ENCODE data around the gene RTL9. TPM values are rescaled to one million over a fixed set of nuclear protein-coding genes. Genes with fewer than 3 reads are reported as not detected.

RTL9 gene
- 1.4 and 1.5 TPM in 2 replicates for total RNA-seq
- long read RNA-seq, full-length matches to known transcripts, result 2 of 3 reads
- long read RNA-seq, partial matches to known transcripts, result 0 of 3 reads
- long read RNA-seq, other reads (novel, unspliced or antisense), result 1 of 3 reads

- TF ChIP-seq, protein P1, sequence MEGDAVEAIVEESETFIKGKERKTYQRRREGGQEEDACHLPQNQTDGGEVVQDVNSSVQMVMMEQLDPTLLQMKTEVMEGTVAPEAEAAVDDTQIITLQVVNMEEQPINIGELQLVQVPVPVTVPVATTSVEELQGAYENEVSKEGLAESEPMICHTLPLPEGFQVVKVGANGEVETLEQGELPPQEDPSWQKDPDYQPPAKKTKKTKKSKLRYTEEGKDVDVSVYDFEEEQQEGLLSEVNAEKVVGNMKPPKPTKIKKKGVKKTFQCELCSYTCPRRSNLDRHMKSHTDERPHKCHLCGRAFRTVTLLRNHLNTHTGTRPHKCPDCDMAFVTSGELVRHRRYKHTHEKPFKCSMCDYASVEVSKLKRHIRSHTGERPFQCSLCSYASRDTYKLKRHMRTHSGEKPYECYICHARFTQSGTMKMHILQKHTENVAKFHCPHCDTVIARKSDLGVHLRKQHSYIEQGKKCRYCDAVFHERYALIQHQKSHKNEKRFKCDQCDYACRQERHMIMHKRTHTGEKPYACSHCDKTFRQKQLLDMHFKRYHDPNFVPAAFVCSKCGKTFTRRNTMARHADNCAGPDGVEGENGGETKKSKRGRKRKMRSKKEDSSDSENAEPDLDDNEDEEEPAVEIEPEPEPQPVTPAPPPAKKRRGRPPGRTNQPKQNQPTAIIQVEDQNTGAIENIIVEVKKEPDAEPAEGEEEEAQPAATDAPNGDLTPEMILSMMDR (IDR thresholded peaks at IDR 0.05; ENCODE audit: unreplicated experiment), result no peak
- Mint-ChIP-seq H3K9me3 (ENCODE audit: low read depth) (peaks cover 4% of the 10 kb centered on the region), H3K36me3 (ENCODE audit: insufficient read depth) (no peaks in the 10 kb centered on the region), H3K4me1 (ENCODE audit: low read depth) (peaks cover 10% of the 10 kb centered on the region), H3K27ac (no peak within 1 kb of the TSS), H3K4me3 (ENCODE audit: low read depth) (no peak within 1 kb of the TSS), H3K27me3 (no peaks in the 10 kb centered on the region)
- no peak for DNase-seq (ENCODE audit: low spot score, unreplicated experiment)
Measured at GRCh38 chrX:110358548-110358947, at the start of gene RTL9. TSS of gene RTL9 (plus strand) at chrX:110358848. CDS start at chrX:110450618, 91,770 bp downstream.

GRCh38 chrX:110310000-110310790 lies 48.5 kb upstream of the RTL9 start:
- Mint-ChIP-seq H3K9me3 (ENCODE audit: low read depth) (no peaks in the 10 kb centered on the region), H3K27ac (no peak overlapping the region), H3K36me3 (ENCODE audit: insufficient read depth) (no peaks in the 10 kb centered on the region), H3K27me3 (no peaks in the 10 kb centered on the region), H3K4me3 (ENCODE audit: low read depth) (no peak overlapping the region), H3K4me1 (ENCODE audit: low read depth) (peaks cover 5% of the 10 kb centered on the region)
- TF ChIP-seq, protein P1 (IDR thresholded peaks at IDR 0.05; ENCODE audit: unreplicated experiment), result no peak
- no peak for DNase-seq (ENCODE audit: low spot score, unreplicated experiment)

GRCh38 chrX:110310896-110311295 lies 47.8 kb upstream of the RTL9 start:
- no peak overlapping the region for H3K27ac Mint-ChIP-seq
- H3K9me3 Mint-ChIP-seq (ENCODE audit: low read depth), result no peaks in the 10 kb centered on the region
- no peaks in the 10 kb centered on the region for H3K27me3 Mint-ChIP-seq
- no peak overlapping the region for H3K4me3 Mint-ChIP-seq (ENCODE audit: low read depth)
- no peaks in the 10 kb centered on the region for H3K36me3 Mint-ChIP-seq (ENCODE audit: insufficient read depth)
- DNase-seq (ENCODE audit: low spot score, unreplicated experiment), result no peak
- TF ChIP-seq, protein P1 (IDR thresholded peaks at IDR 0.05; ENCODE audit: unreplicated experiment), result no peak
- H3K4me1 Mint-ChIP-seq (ENCODE audit: low read depth), result peaks cover 10% of the 10 kb centered on the region

DNA sequence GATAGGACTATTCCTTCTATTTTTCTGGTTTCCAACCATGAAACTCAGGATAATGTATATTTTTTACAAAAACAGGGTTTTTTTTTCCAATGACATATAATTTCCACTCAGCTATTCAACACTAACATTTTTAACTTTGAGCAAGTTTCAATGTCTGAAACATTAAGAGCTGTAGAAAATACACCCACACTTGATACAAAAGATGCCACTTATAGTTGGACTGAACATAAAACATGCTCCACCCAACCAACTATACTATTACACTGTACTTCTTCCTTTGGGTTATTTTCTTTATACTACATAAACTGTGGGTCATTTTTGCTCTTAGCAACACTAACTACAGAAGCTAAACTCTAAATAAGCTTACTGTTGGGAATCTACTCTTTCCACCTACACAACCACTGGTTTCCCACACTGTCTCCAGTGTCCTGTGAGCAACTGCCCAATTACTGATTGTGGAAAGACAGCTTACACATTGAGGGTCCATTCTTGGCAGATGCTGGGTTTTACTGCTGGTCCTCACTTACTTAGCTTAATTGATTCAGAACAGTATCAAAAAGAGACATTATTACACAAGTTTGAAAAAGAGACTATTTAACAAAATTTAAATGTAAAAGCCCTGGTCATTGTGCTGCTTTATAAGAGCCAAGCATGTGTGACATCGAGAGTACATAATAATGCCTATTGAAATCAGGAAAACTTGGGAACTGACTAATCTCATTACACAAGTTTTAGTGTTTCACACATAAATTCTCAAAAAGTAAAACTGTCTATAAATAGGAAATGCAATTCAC lies 47.0 kb upstream of the RTL9 start:
- H3K4me1 Mint-ChIP-seq (ENCODE audit: low read depth), result peaks cover 15% of the 10 kb centered on the region
- no peak for DNase-seq (ENCODE audit: low spot score, unreplicated experiment)
- H3K27ac Mint-ChIP-seq, result no peak overlapping the region
- H3K36me3 Mint-ChIP-seq (ENCODE audit: insufficient read depth), result no peaks in the 10 kb centered on the region
- no peaks in the 10 kb centered on the region for H3K9me3 Mint-ChIP-seq (ENCODE audit: low read depth)
- no peaks in the 10 kb centered on the region for H3K27me3 Mint-ChIP-seq
- TF ChIP-seq, protein P1 (IDR thresholded peaks at IDR 0.05; ENCODE audit: unreplicated experiment), result no peak
- H3K4me3 Mint-ChIP-seq (ENCODE audit: low read depth), result no peak overlapping the region

GRCh38 chrX:110315551-110315950 lies 43.1 kb upstream of the RTL9 start:
- H3K27ac Mint-ChIP-seq, result no peak overlapping the region
- H3K4me1 Mint-ChIP-seq (ENCODE audit: low read depth), result peaks cover 36% of the 10 kb centered on the region
- DNase-seq (ENCODE audit: low spot score, unreplicated experiment), result no peak
- H3K36me3 Mint-ChIP-seq (ENCODE audit: insufficient read depth), result no peaks in the 10 kb centered on the region
- TF ChIP-seq, protein P1 (IDR thresholded peaks at IDR 0.05; ENCODE audit: unreplicated experiment), result no peak
- H3K27me3 Mint-ChIP-seq, result no peaks in the 10 kb centered on the region
- H3K9me3 Mint-ChIP-seq (ENCODE audit: low read depth), result no peaks in the 10 kb centered on the region
- H3K4me3 Mint-ChIP-seq (ENCODE audit: low read depth), result peak overlapping the region; percentile 85
